Renal cortical epithelial cell (primary cell): ENCODE results near the gene FYB1. TPM values are rescaled to one million over a fixed set of nuclear protein-coding genes. Genes with fewer than 3 reads are reported as not detected.
"Not testable (repeated sequence)": the region's sequence is repeated elsewhere in the genome, so short reads cannot be mapped to it uniquely, and the experiment has no call there.

Source experiments
- DNase-seq: peaks from one replicate; pipeline ENCODE4 v3.0.0-alpha.2; 2011; ENCODE audit warnings: low read depth
- total RNA-seq: library from RNA; depleted of rRNA; stranded (reverse); fragments of >200 nt; gene quantifications from 2 replicates; pipeline ENCODE4 v1.2.3, GENCODE V29; 2014

The FYB1 gene
- total RNA-seq, 1 donor from 2014 or later: 0.25 TPM

- peak; percentile 49 for DNase-seq
Observed at GRCh38 chr5:39187831-39188731, 31.3 kb downstream of the FYB1 start.

- no peak for DNase-seq
Observed at GRCh38 chr5:39186722-39187539, 32.4 kb downstream of the FYB1 start.

- DNase-seq: no peak
Observed at GRCh38 chr5:39186289-39186688, 33.1 kb downstream of the FYB1 start.

DNA sequence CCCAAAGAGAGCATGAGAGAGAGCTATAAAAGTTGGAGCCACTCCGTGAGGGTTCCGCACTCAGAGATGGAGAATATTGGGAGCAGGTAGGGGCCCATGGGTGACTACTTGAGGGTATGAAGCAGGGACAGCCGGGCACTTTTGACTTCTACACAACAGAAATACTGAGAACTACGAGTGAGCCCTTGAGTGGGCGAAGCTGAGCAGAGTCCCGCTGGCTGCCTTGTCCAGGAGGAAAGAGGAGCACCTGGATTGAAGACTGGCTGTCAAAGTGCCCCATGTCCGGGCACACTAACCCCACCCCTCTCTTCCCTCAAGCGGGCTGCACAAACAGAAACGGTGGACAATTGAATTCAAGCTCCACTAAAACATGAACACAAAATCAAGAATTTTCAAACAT is 33.6 kb downstream of the FYB1 start:
- DNase-seq: no peak

GRCh38 chr5:39179561-39179960 is 39.8 kb downstream of the FYB1 start:
- DNase-seq: not testable (repeated sequence)

DNA sequence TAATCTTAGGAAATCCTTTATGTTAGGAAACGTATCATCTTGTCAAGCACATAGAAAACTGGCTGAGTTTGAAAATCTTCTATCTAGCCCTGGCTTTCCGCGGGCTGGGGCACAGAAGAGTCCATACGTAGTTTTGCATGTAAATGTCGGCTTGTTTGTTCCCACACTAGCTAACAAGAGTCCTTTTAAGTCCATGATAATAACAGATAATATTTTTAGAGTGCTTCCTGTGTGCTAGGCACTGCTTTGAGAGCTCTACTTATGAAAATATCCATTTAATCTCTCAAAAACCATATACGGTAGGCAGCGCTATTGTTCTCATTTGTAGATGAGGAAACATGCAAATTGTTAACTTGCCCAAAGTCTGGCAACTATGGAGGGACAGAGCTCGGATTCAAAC is 40.5 kb downstream of the FYB1 start:
- no peak for DNase-seq

- no peak for DNase-seq
Observed at GRCh38 chr5:39178171-39178570, 41.2 kb downstream of the FYB1 start.

DNA sequence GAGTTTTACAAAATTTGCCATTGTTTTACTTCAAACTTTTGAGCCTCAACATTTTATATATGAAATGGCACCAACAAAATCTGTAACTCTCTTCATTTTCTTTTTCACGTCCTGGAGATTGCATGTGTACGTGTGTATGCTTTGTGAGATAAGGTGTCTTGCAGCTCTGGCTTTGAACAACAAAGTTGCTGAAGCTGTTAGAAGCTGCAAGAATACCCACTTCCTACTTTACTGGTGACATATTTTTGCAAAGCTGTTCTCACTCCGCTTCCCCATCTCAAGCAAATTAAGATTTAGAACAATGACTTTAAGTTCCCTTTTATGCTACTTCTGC is 41.8 kb downstream of the FYB1 start:
- no peak for DNase-seq

GRCh38 chr5:39176759-39177630 is 42.4 kb downstream of the FYB1 start:
- no peak for DNase-seq

GRCh38 chr5:39175273-39175955 is 43.9 kb downstream of the FYB1 start:
- DNase-seq: no peak

DNA sequence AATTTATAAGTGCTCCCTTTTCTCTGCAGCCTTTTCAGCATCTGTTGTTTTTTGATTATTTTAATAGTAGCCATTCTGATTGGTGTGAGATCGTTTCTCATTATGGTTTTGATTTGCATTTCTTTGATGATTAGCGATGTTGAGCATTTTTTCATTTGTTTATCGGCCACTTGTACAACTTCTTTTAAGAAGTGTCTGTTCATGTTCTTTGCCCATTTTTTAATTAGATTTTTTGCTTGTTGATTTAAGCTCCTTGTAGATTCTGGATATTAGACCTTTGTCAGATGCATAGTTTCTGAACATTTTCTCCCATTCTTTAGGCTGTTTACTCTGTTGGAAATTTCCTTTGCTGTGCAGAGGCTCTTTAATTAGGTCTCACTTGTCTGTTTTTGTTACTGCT is 46.3 kb downstream of the FYB1 start:
- no peak for DNase-seq

GRCh38 chr5:39172593-39172992 is 46.8 kb downstream of the FYB1 start:
- DNase-seq: no peak

DNA sequence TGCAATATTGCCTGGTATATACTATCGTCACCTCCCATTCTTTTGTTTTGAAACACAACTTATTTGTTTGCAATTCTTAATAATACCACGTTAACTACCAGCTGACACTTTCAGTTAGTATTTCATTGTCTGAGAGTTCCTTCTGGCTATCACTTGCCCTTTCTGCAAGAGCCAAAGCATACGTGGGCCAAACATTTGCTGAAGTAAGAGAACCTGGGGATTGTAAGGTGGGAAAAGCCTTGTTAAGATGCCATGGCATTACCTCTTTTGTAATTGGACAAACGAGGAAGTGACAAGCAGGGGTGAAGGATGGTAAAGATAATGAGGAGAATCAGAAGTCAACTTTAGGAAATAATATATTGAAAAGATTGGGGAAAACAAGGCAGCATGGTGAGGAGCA is 47.7 kb downstream of the FYB1 start:
- no peak for DNase-seq

DNA sequence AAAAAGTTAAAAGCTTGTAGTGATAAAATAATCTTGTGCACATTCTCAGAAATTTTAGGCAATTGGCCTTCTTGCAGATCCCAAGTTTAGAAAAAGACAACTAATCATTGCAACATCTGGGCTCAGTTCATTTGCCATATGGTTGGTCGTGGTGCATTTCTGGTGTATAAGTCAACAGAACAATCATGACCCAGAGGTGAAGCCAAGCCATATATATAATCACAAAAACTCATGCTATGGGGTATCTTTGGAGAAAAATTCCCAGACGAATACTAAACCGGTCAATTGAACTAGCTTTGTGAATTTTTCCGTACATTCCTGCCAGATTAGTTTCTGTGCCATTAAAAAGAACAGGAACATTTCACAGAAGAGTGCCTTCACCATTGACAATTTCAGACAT is 50.3 kb downstream of the FYB1 start:
- no peak for DNase-seq

DNA sequence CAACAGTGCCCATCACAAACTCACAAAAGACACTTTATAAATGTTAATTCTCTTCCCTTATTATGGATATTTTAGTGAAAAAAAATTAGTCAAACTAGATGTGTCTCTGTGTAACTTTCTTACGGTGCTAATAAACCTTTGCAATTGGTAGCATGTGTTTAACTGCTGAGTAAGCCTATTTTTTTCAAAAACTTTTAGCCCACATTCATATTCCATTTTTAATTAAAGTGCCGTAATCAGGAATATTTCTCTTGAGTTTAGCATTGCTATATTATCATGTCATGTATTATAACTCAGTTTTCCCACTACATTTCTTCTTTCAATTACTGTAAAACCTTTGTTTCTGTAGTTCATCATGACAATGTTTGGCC is 51.4 kb downstream of the FYB1 start:
- DNase-seq: no peak

DNA sequence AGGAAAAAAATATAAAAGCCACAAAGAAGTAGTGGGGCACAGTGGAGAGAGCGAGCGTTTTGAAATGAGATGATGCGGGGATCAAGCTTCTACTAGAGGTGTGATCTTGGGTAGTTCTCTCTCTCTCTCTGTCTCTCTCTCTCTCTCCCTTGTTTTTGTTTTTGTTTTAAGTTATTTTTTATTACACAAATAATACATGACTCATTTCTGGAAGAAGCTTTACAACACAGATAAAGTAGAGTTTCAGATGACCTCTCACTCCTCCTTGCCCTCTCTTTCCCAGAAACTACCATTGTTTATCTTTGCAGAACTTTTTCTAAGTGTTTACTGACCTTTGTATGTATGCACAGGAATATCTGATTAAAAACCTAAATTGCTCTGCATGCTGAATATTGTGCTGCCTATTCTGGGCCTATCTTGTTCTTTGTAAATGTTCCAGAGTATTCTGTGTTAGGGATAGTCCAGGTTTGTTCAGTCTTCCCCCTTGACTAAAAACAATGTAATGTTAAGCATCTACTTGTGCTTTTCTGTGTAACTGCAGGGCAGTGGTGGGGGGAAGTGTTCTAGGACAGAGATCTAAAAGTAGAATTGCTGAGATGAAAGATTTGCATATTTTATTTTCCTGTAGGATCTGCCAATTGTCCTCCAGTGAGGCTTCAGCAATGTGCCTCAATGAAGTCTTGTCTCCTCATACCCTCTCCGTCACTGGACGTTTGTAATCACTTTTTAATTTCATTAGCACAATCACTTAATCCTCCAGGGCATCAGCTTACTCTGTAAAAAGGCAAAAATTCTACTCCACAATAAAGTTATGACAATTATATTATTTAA is 52.0 kb downstream of the FYB1 start:
- no peak for DNase-seq

- DNase-seq: peak; percentile 40
Observed at GRCh38 chr5:39164529-39165402, 54.6 kb downstream of the FYB1 start.

- DNase-seq: peak; percentile 7
Observed at GRCh38 chr5:39164016-39164415, 55.3 kb downstream of the FYB1 start.

DNA sequence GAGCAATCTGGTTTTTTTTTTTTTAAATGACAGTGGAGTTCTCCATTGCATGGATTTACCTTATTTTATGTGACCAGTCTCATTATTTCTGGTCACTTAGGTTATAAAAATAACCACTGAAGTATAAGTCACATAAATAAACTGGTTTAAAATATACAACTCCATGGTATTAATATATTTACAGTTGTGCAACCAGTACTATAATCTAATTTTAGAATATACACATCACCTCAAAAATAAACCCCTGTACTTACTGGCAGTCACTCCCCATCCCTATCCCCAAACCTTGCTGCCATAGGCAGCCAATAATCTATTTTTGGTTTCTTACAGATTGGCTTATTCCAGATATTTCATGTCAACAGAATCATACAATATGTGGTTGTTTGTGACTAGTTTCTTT is 57.8 kb downstream of the FYB1 start:
- DNase-seq: no peak
